ES-I3 (cell line): ENCODE data around the gene MCM9.

ENCODE experiments used
- H3K36me3 ChIP-seq: 2 replicates; pipeline ENCODE4 v1.6.1; 2013; ENCODE audit warnings: mild to moderate bottlenecking, low read length, control low read depth, moderate library complexity; ENCODE audit not compliant: insufficient read depth
- H3K4me1 ChIP-seq: 2 replicates; pipeline ENCODE4 v1.6.1; 2013; ENCODE audit warnings: mild to moderate bottlenecking, control low read depth, low read length; ENCODE audit not compliant: insufficient read depth
- H3K9ac ChIP-seq: 2 replicates; pipeline ENCODE4 v1.6.1; 2013; ENCODE audit warnings: low read depth, mild to moderate bottlenecking, low read length, moderate library complexity
- H3K9me3 ChIP-seq: 2 replicates; pipeline ENCODE4 v1.6.1; 2013; ENCODE audit warnings: mild to moderate bottlenecking, low read length, moderate library complexity; ENCODE audit not compliant: control insufficient read depth, insufficient read depth

The MCM9 gene

GRCh38 chr6:118952683-118953082, 17.7 kb upstream of the MCM9 start:
- Histone ChIP-seq H3K9ac (no peak overlapping the region), H3K4me1 (no peaks in the 10 kb centered on the region), H3K36me3 (no peaks in the 10 kb centered on the region)

GRCh38 chr6:118945217-118945616, 10.3 kb upstream of the MCM9 start:
- Histone ChIP-seq H3K9me3 (no peaks in the 10 kb centered on the region; the same call in 1 of the 2 replicates), H3K36me3 (no peaks in the 10 kb centered on the region), H3K4me1 (no peaks in the 10 kb centered on the region), H3K9ac (no peak overlapping the region)

More at GRCh38 chr6:118952683-118953082, 17.7 kb upstream of the MCM9 start:
- no peaks in the 10 kb centered on the region for H3K9me3 ChIP-seq

- no peak overlapping the region for H3K9ac ChIP-seq
- H3K4me1 ChIP-seq, result peaks cover 2% of the 10 kb centered on the region; the same call in 1 of the 2 replicates
- no peaks in the 10 kb centered on the region for H3K36me3 ChIP-seq
- peaks cover 5% of the 10 kb centered on the region; the same call in 1 of the 2 replicates for H3K9me3 ChIP-seq
These were observed 5.8 kb upstream of the MCM9 start for GRCh38 chr6:118940770-118941169.

- Histone ChIP-seq H3K9me3 (peaks cover 5% of the 10 kb centered on the region; the same call in 1 of the 2 replicates), H3K4me1 (peaks cover 3% of the 10 kb centered on the region; the same call in 1 of the 2 replicates), H3K9ac (no peak overlapping the region), H3K36me3 (no peaks in the 10 kb centered on the region)
These were observed 4.7 kb upstream of the MCM9 start for GRCh38 chr6:118939683-118940082.

- Histone ChIP-seq H3K4me1 (peaks cover 3% of the 10 kb centered on the region; the same call in 1 of the 2 replicates), H3K9ac (no peak overlapping the region), H3K9me3 (0 out of 2 replicates have a peak, but pooled peaks cover 5% of the 10 kb centered on the region), H3K36me3 (no peaks in the 10 kb centered on the region)
These were observed 1.2 kb upstream of the MCM9 start for GRCh38 chr6:118935978-118936703.

- peaks cover 3% of the 10 kb centered on the region; the same call in 1 of the 2 replicates for H3K4me1 ChIP-seq
- 0 out of 2 replicates have a peak, but pooled peaks cover 5% of the 10 kb centered on the region for H3K9me3 ChIP-seq
- 0 out of 2 replicates have a peak, but pooled peaks cover 2% of the 10 kb centered on the region for H3K36me3 ChIP-seq
- peak overlapping the region; percentile 99 for H3K9ac ChIP-seq
These were observed 341 bp upstream of the MCM9 start for GRCh38 chr6:118935331-118935668.

- H3K9ac ChIP-seq, result peak overlapping the region; percentile 99; the same call in 1 of the 2 replicates
- peaks cover 3% of the 10 kb centered on the region; the same call in 1 of the 2 replicates for H3K4me1 ChIP-seq
- 0 out of 2 replicates have a peak, but pooled peaks cover 5% of the 10 kb centered on the region for H3K9me3 ChIP-seq
- H3K36me3 ChIP-seq, result 0 out of 2 replicates have a peak, but pooled peaks cover 2% of the 10 kb centered on the region
These were observed 1.0 kb downstream of the MCM9 start for GRCh38 chr6:118933855-118934460.

GRCh38 chr6:118932421-118932820, 2.5 kb downstream of the MCM9 start:
- H3K36me3 ChIP-seq, result 0 out of 2 replicates have a peak, but pooled peaks cover 2% of the 10 kb centered on the region
- peaks cover 3% of the 10 kb centered on the region; the same call in 1 of the 2 replicates for H3K4me1 ChIP-seq
- 0 out of 2 replicates have a peak, but pooled peaks cover 5% of the 10 kb centered on the region for H3K9me3 ChIP-seq
- H3K9ac ChIP-seq, result no peak overlapping the region

- 0 out of 2 replicates have a peak, but pooled peaks cover 2% of the 10 kb centered on the region for H3K36me3 ChIP-seq
- H3K9me3 ChIP-seq, result 0 out of 2 replicates have a peak, but pooled peaks cover 3% of the 10 kb centered on the region
- H3K4me1 ChIP-seq, result peaks cover 3% of the 10 kb centered on the region; the same call in 1 of the 2 replicates
- no peak overlapping the region for H3K9ac ChIP-seq
These were observed 3.5 kb downstream of the MCM9 start for GRCh38 chr6:118931436-118931835.

GRCh38 chr6:118930680-118931079, 4.3 kb downstream of the MCM9 start:
- no peaks in the 10 kb centered on the region for H3K9me3 ChIP-seq
- 0 out of 2 replicates have a peak, but pooled peaks cover 2% of the 10 kb centered on the region for H3K36me3 ChIP-seq
- H3K4me1 ChIP-seq, result no peaks in the 10 kb centered on the region
- H3K9ac ChIP-seq, result no peak overlapping the region

GRCh38 chr6:118923035-118923434, 11.9 kb downstream of the MCM9 start:
- H3K4me1 ChIP-seq, result no peaks in the 10 kb centered on the region
- peaks cover 4% of the 10 kb centered on the region for H3K36me3 ChIP-seq
- H3K9me3 ChIP-seq, result no peaks in the 10 kb centered on the region
- no peak overlapping the region for H3K9ac ChIP-seq

- Histone ChIP-seq H3K9me3 (no peaks in the 10 kb centered on the region), H3K4me1 (no peaks in the 10 kb centered on the region), H3K9ac (no peak overlapping the region), H3K36me3 (peaks cover 4% of the 10 kb centered on the region)
These were observed 13.9 kb downstream of the MCM9 start for GRCh38 chr6:118921084-118921483.

GRCh38 chr6:118918329-118918725, 16.6 kb downstream of the MCM9 start:
- no peaks in the 10 kb centered on the region for H3K9me3 ChIP-seq
- H3K4me1 ChIP-seq, result no peaks in the 10 kb centered on the region
- H3K9ac ChIP-seq, result no peak overlapping the region
- peaks cover 6% of the 10 kb centered on the region for H3K36me3 ChIP-seq

- H3K9ac ChIP-seq, result no peak overlapping the region
- no peaks in the 10 kb centered on the region for H3K4me1 ChIP-seq
- H3K9me3 ChIP-seq, result no peaks in the 10 kb centered on the region
- H3K36me3 ChIP-seq, result peaks cover 6% of the 10 kb centered on the region
These were observed 17.2 kb downstream of the MCM9 start for GRCh38 chr6:118917546-118918328.
